A673 (cell line): ENCODE data around the gene BCAR1.

Experiments
- CTCF ChIP-seq: fragments of 300-800, 200-600 bp; sonication (generic); conservative IDR thresholded peaks from 2 replicates; pipeline ENCODE4 v1.5.1; 2017; ENCODE audit warnings: low read depth, mild to moderate bottlenecking, antibody characterized with exemption, low read length, moderate library complexity, mixed read lengths
- EZH2 ChIP-seq: fragments of 200-600 bp; sonication (generic); IDR thresholded peaks from 2 replicates; pipeline ENCODE4 v1.6.1; 2017; ENCODE audit warnings: borderline replicate concordance, low read depth, mild to moderate bottlenecking, mixed read lengths, antibody characterized with exemption, low read length; ENCODE audit not compliant: poor library complexity, severe bottlenecking

- TF ChIP-seq CTCF (no peak), EZH2 (no peak)
Measured at GRCh38 chr16:75252946-75253911, 1.8 kb upstream of the BCAR1 start.
